ENCODE data around the gene NDUFAF4.

The NDUFAF4 gene

GRCh38 chr6:96856856-96857255 is 40.8 kb downstream of the NDUFAF4 start:
- Histone ChIP-seq H3K36me3 (ENCODE audit: control insufficient read depth, insufficient read depth, low read length) (no peaks in the 10 kb centered on the region), H3K4me3 (ENCODE audit: low read depth, low read length) (no peak overlapping the region), H3K9ac (ENCODE audit: low read depth, low read length) (no peak overlapping the region), H3K27me3 (ENCODE audit: control insufficient read depth, insufficient read depth, low read length) (no peaks in the 10 kb centered on the region), H3K4me1 (ENCODE audit: control insufficient read depth, insufficient read depth, low read length) (no peaks in the 10 kb centered on the region), H3K9me3 (ENCODE audit: control insufficient read depth, insufficient read depth, low read length) (peaks cover 3% of the 10 kb centered on the region)

GRCh38 chr6:96853083-96853482 is 44.6 kb downstream of the NDUFAF4 start:
- no peak overlapping the region for H3K9ac ChIP-seq (ENCODE audit: low read depth, low read length)
- H3K36me3 ChIP-seq (ENCODE audit: control insufficient read depth, insufficient read depth, low read length) = no peaks in the 10 kb centered on the region
- no peaks in the 10 kb centered on the region for H3K27me3 ChIP-seq (ENCODE audit: control insufficient read depth, insufficient read depth, low read length)
- no peaks in the 10 kb centered on the region for H3K9me3 ChIP-seq (ENCODE audit: control insufficient read depth, insufficient read depth, low read length)
- H3K4me1 ChIP-seq (ENCODE audit: control insufficient read depth, insufficient read depth, low read length) = no peaks in the 10 kb centered on the region
- no peak overlapping the region for H3K4me3 ChIP-seq (ENCODE audit: low read depth, low read length)

- Histone ChIP-seq H3K4me1 (ENCODE audit: control insufficient read depth, insufficient read depth, low read length) (no peaks in the 10 kb centered on the region), H3K9me3 (ENCODE audit: control insufficient read depth, insufficient read depth, low read length) (no peaks in the 10 kb centered on the region), H3K4me3 (ENCODE audit: low read depth, low read length) (no peak overlapping the region), H3K27me3 (ENCODE audit: control insufficient read depth, insufficient read depth, low read length) (no peaks in the 10 kb centered on the region), H3K9ac (ENCODE audit: low read depth, low read length) (no peak overlapping the region), H3K36me3 (ENCODE audit: control insufficient read depth, insufficient read depth, low read length) (no peaks in the 10 kb centered on the region)
Observed at GRCh38 chr6:96852605-96853004, 45.1 kb downstream of the NDUFAF4 start.

- no peaks in the 10 kb centered on the region for H3K27me3 ChIP-seq (ENCODE audit: control insufficient read depth, insufficient read depth, low read length)
- no peaks in the 10 kb centered on the region for H3K36me3 ChIP-seq (ENCODE audit: control insufficient read depth, insufficient read depth, low read length)
- no peak overlapping the region for H3K9ac ChIP-seq (ENCODE audit: low read depth, low read length)
Observed at GRCh38 chr6:96851858-96852257, 45.8 kb downstream of the NDUFAF4 start.

DNA sequence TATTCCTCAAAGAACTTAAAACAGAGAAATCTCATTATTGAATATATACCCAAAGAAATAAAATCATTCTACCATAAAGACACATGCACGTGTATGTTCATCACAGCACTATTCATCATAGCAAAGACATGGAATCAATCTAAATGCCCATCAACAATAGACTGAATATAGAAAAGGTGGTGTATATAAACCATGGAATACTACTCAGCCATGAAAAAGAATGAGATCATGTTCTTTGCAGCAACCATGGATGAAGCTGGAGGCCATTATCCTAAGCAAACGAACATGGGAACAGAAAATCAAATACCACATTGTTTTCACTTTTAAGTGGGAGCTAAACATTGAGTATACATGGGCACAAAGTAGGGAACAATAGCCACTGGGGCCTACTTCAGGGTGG is 48.1 kb downstream of the NDUFAF4 start:
- Histone ChIP-seq H3K9ac (ENCODE audit: low read depth, low read length) (no peak overlapping the region), H3K4me3 (ENCODE audit: low read depth, low read length) (no peak overlapping the region), H3K4me1 (ENCODE audit: control insufficient read depth, insufficient read depth, low read length) (no peaks in the 10 kb centered on the region), H3K36me3 (ENCODE audit: control insufficient read depth, insufficient read depth, low read length) (no peaks in the 10 kb centered on the region), H3K9me3 (ENCODE audit: control insufficient read depth, insufficient read depth, low read length) (no peaks in the 10 kb centered on the region), H3K27me3 (ENCODE audit: control insufficient read depth, insufficient read depth, low read length) (no peaks in the 10 kb centered on the region)

More at GRCh38 chr6:96851858-96852257, 45.8 kb downstream of the NDUFAF4 start:
- Histone ChIP-seq H3K4me3 (ENCODE audit: low read depth, low read length) (no peak overlapping the region), H3K4me1 (ENCODE audit: control insufficient read depth, insufficient read depth, low read length) (no peaks in the 10 kb centered on the region), H3K9me3 (ENCODE audit: control insufficient read depth, insufficient read depth, low read length) (no peaks in the 10 kb centered on the region)

DNA sequence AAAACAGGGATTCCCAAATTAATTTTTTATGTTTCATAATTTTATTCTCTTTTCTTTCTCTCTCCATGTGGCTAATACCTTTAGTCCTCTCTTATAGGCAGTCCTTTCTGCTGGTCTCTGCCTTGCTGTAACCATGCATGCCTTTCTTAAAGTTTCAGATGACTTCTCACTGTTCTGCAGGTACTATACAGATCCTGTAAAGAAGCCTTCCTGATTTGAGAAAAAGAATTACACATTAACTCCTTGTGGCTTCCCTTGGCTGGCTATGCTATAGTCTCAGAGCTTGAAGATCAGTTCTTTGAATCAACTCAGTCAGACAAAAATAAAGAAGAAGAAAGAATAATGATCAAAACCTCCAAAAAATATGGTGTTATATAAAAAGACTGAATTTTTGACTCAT is 53.2 kb downstream of the NDUFAF4 start:
- no peaks in the 10 kb centered on the region for H3K36me3 ChIP-seq (ENCODE audit: control insufficient read depth, insufficient read depth, low read length)
- no peak overlapping the region for H3K9ac ChIP-seq (ENCODE audit: low read depth, low read length)
- H3K4me1 ChIP-seq (ENCODE audit: control insufficient read depth, insufficient read depth, low read length) = no peaks in the 10 kb centered on the region
- no peak overlapping the region for H3K4me3 ChIP-seq (ENCODE audit: low read depth, low read length)
- H3K27me3 ChIP-seq (ENCODE audit: control insufficient read depth, insufficient read depth, low read length) = peaks cover under 1% of the 10 kb centered on the region
- no peaks in the 10 kb centered on the region for H3K9me3 ChIP-seq (ENCODE audit: control insufficient read depth, insufficient read depth, low read length)

DNA sequence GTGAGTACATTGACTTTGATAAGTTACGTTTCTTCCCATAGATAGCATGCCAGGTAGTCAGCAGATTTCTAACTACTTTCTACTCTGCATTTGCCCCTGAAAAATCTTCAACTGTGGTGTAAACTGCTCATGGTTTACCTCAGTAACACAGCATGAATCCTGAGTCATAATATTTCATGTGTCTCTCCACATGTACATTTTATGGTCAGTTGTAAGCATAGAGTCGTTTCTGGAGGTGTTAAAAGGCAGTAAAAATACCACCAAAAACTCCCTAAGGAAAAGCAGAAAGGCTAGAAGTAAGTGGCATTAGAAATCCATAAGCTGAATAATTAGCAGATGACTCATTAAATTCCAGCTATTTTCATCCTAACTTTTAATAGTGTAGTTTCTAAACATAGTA is 56.3 kb downstream of the NDUFAF4 start:
- Histone ChIP-seq H3K36me3 (ENCODE audit: control insufficient read depth, insufficient read depth, low read length) (no peaks in the 10 kb centered on the region), H3K27me3 (ENCODE audit: control insufficient read depth, insufficient read depth, low read length) (peaks cover 18% of the 10 kb centered on the region), H3K9ac (ENCODE audit: low read depth, low read length) (no peak overlapping the region), H3K4me1 (ENCODE audit: control insufficient read depth, insufficient read depth, low read length) (no peaks in the 10 kb centered on the region), H3K4me3 (ENCODE audit: low read depth, low read length) (no peak overlapping the region), H3K9me3 (ENCODE audit: control insufficient read depth, insufficient read depth, low read length) (no peaks in the 10 kb centered on the region)

All from iPS-15b (cell line).